Measurements from ENCODE around the gene PDCD2L. TPM values are rescaled to one million over a fixed set of nuclear protein-coding genes. Genes with fewer than 3 reads are reported as not detected.

PDCD2L gene
- total RNA-seq, 1 experiment from 2014 or later, result 43.4 TPM

DNA sequence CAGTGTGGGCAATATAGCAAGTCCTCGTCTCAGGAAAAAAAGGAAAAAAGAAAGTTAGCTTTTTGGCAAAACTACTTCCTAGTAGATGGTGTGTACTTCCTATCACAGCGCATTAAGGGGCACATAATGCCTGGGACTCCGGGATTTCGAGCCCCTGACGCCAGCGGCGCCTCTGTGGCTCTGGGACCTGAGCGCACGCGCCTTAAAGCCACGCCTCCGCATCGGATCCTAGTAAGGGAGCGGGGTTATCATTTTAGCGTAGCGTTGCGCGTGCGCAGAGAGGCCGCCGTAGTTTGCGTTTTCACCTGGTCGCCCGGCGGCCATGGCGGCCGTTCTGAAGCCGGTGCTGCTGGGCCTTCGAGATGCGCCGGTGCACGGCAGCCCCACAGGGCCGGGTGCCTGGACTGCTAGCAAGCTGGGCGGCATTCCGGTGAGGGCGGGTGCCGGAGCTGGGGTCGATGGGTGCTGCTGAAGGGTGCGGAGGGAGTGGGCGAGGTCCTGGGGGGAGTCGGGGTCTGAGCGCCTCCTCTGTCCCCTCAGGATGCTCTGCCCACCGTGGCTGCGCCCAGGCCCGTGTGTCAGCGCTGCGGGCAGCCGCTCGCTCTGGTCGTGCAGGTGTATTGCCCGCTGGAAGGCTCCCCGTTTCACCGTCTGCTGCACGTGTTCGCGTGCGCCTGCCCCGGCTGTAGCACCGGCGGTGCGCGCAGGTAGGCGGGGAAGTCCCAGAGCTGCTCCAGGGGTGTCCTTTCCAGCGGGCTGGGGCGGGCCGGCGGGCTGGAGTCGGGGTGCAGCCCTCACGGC lies at the start of gene PDCD2L (continued):
- TF ChIP-seq, protein P1, sequence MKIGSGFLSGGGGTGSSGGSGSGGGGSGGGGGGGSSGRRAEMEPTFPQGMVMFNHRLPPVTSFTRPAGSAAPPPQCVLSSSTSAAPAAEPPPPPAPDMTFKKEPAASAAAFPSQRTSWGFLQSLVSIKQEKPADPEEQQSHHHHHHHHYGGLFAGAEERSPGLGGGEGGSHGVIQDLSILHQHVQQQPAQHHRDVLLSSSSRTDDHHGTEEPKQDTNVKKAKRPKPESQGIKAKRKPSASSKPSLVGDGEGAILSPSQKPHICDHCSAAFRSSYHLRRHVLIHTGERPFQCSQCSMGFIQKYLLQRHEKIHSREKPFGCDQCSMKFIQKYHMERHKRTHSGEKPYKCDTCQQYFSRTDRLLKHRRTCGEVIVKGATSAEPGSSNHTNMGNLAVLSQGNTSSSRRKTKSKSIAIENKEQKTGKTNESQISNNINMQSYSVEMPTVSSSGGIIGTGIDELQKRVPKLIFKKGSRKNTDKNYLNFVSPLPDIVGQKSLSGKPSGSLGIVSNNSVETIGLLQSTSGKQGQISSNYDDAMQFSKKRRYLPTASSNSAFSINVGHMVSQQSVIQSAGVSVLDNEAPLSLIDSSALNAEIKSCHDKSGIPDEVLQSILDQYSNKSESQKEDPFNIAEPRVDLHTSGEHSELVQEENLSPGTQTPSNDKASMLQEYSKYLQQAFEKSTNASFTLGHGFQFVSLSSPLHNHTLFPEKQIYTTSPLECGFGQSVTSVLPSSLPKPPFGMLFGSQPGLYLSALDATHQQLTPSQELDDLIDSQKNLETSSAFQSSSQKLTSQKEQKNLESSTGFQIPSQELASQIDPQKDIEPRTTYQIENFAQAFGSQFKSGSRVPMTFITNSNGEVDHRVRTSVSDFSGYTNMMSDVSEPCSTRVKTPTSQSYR (CRISPR knock-in tag; IDR thresholded peaks at IDR 0.05), result peak; percentile 89; the same call in 1 of the 2 replicates
- no peak for TF ChIP-seq MXD4 (CRISPR knock-in tag; IDR thresholded peaks at IDR 0.05; ENCODE audit: borderline replicate concordance)
- TF ChIP-seq, protein P2, sequence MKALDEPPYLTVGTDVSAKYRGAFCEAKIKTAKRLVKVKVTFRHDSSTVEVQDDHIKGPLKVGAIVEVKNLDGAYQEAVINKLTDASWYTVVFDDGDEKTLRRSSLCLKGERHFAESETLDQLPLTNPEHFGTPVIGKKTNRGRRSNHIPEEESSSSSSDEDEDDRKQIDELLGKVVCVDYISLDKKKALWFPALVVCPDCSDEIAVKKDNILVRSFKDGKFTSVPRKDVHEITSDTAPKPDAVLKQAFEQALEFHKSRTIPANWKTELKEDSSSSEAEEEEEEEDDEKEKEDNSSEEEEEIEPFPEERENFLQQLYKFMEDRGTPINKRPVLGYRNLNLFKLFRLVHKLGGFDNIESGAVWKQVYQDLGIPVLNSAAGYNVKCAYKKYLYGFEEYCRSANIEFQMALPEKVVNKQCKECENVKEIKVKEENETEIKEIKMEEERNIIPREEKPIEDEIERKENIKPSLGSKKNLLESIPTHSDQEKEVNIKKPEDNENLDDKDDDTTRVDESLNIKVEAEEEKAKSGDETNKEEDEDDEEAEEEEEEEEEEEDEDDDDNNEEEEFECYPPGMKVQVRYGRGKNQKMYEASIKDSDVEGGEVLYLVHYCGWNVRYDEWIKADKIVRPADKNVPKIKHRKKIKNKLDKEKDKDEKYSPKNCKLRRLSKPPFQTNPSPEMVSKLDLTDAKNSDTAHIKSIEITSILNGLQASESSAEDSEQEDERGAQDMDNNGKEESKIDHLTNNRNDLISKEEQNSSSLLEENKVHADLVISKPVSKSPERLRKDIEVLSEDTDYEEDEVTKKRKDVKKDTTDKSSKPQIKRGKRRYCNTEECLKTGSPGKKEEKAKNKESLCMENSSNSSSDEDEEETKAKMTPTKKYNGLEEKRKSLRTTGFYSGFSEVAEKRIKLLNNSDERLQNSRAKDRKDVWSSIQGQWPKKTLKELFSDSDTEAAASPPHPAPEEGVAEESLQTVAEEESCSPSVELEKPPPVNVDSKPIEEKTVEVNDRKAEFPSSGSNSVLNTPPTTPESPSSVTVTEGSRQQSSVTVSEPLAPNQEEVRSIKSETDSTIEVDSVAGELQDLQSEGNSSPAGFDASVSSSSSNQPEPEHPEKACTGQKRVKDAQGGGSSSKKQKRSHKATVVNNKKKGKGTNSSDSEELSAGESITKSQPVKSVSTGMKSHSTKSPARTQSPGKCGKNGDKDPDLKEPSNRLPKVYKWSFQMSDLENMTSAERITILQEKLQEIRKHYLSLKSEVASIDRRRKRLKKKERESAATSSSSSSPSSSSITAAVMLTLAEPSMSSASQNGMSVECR (CRISPR knock-in tag; IDR thresholded peaks at IDR 0.05; ENCODE audit: borderline replicate concordance), result peak; percentile 57; the same call in 1 of the 2 replicates
- TF ChIP-seq, protein P3, sequence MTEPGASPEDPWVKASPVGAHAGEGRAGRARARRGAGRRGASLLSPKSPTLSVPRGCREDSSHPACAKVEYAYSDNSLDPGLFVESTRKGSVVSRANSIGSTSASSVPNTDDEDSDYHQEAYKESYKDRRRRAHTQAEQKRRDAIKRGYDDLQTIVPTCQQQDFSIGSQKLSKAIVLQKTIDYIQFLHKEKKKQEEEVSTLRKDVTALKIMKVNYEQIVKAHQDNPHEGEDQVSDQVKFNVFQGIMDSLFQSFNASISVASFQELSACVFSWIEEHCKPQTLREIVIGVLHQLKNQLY (CRISPR knock-in tag; IDR thresholded peaks at IDR 0.05), result no peak
- no peak for TF ChIP-seq NR1H2 (CRISPR knock-in tag; IDR thresholded peaks at IDR 0.05)
- TF ChIP-seq MYBL2 (CRISPR knock-in tag; IDR thresholded peaks at IDR 0.05), result peak; percentile 79; the same call in 1 of the 2 replicates
- peak; percentile 53; the same call in 1 of the 2 replicates for TF ChIP-seq ZNF263 (CRISPR knock-in tag; IDR thresholded peaks at IDR 0.05; ENCODE audit: low read depth)
- TF ChIP-seq, protein P4, sequence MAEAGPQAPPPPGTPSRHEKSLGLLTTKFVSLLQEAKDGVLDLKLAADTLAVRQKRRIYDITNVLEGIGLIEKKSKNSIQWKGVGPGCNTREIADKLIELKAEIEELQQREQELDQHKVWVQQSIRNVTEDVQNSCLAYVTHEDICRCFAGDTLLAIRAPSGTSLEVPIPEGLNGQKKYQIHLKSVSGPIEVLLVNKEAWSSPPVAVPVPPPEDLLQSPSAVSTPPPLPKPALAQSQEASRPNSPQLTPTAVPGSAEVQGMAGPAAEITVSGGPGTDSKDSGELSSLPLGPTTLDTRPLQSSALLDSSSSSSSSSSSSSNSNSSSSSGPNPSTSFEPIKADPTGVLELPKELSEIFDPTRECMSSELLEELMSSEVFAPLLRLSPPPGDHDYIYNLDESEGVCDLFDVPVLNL (CRISPR knock-in tag; IDR thresholded peaks at IDR 0.05; ENCODE audit: borderline replicate concordance, low read depth), result no peak
- TF ChIP-seq, protein P5, sequence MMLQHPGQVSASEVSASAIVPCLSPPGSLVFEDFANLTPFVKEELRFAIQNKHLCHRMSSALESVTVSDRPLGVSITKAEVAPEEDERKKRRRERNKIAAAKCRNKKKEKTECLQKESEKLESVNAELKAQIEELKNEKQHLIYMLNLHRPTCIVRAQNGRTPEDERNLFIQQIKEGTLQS (CRISPR knock-in tag; conservative IDR thresholded peaks at IDR 0.05), result no peak
- TF ChIP-seq, protein P6, sequence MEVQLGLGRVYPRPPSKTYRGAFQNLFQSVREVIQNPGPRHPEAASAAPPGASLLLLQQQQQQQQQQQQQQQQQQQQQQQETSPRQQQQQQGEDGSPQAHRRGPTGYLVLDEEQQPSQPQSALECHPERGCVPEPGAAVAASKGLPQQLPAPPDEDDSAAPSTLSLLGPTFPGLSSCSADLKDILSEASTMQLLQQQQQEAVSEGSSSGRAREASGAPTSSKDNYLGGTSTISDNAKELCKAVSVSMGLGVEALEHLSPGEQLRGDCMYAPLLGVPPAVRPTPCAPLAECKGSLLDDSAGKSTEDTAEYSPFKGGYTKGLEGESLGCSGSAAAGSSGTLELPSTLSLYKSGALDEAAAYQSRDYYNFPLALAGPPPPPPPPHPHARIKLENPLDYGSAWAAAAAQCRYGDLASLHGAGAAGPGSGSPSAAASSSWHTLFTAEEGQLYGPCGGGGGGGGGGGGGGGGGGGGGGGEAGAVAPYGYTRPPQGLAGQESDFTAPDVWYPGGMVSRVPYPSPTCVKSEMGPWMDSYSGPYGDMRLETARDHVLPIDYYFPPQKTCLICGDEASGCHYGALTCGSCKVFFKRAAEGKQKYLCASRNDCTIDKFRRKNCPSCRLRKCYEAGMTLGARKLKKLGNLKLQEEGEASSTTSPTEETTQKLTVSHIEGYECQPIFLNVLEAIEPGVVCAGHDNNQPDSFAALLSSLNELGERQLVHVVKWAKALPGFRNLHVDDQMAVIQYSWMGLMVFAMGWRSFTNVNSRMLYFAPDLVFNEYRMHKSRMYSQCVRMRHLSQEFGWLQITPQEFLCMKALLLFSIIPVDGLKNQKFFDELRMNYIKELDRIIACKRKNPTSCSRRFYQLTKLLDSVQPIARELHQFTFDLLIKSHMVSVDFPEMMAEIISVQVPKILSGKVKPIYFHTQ (CRISPR knock-in tag; IDR thresholded peaks at IDR 0.05), result no peak
- no peak for TF ChIP-seq IRF2 (CRISPR knock-in tag; IDR thresholded peaks at IDR 0.05; ENCODE audit: borderline replicate concordance, low read depth)

Measured in WTC11 (cell line).